CD4-positive, alpha-beta T cell treated with Interleukin-6 for 4 hours (primary cell): ENCODE data around the gene HSPA1B.
"Not testable (repeated sequence)": the region's sequence is repeated elsewhere in the genome, so short reads cannot be mapped to it uniquely, and the experiment has no call there.

Experiments used
- DNase-seq: peaks from one replicate; pipeline ENCODE4 v3.0.0-alpha.2; 2020; ENCODE audit warnings: mixed read lengths

Gene HSPA1B

GRCh38 chr6:31827286-31828079, at the start of gene HSPA1B:
HSPA1B (plus strand) TSS chr6:31827738; CDS start chr6:31827951, 213 bp downstream.
- peak; percentile 92 for DNase-seq

- DNase-seq: no peak
These were observed 49.3 kb upstream of the HSPA1B start for GRCh38 chr6:31778193-31778592.

GRCh38 chr6:31778999-31779885, 48.3 kb upstream of the HSPA1B start:
- no peak for DNase-seq

- no peak for DNase-seq
These were observed 47.6 kb upstream of the HSPA1B start for GRCh38 chr6:31779908-31780307.

- no peak for DNase-seq
These were observed 46.9 kb upstream of the HSPA1B start for GRCh38 chr6:31780507-31781243.

GRCh38 chr6:31781244-31782125, 46.1 kb upstream of the HSPA1B start:
- no peak for DNase-seq

- DNase-seq: no peak
These were observed 45.2 kb upstream of the HSPA1B start for GRCh38 chr6:31782126-31782855.

- no peak for DNase-seq
These were observed 43.2 kb upstream of the HSPA1B start for GRCh38 chr6:31784098-31784925.

- DNase-seq: no peak
These were observed 42.1 kb upstream of the HSPA1B start for GRCh38 chr6:31785475-31785874.

- DNase-seq: peak; percentile 39
These were observed 36.0 kb upstream of the HSPA1B start for GRCh38 chr6:31791324-31792089.

GRCh38 chr6:31792090-31792374, 35.5 kb upstream of the HSPA1B start:
- no peak for DNase-seq

GRCh38 chr6:31792761-31793171, 34.8 kb upstream of the HSPA1B start:
- DNase-seq: no peak

GRCh38 chr6:31793927-31794245, 33.7 kb upstream of the HSPA1B start:
- not testable (repeated sequence) for DNase-seq

GRCh38 chr6:31794294-31794865, 33.2 kb upstream of the HSPA1B start:
- DNase-seq: peak; percentile 23

GRCh38 chr6:31794866-31795615, 32.5 kb upstream of the HSPA1B start:
- no peak for DNase-seq

- peak; percentile 87 for DNase-seq
These were observed 31.8 kb upstream of the HSPA1B start, which contains the start of gene VARS1 for GRCh38 chr6:31795616-31796298. VARS1 (minus strand) TSS chr6:31795752; CDS start chr6:31795217, 535 bp downstream.

- DNase-seq: no peak
These were observed 30.5 kb upstream of the HSPA1B start for GRCh38 chr6:31796993-31797385.

- peak; percentile 72 for DNase-seq
These were observed 29.9 kb upstream of the HSPA1B start for GRCh38 chr6:31797588-31797987.
